Esophagus muscularis mucosa (tissue), 4 donors: Measurements from ENCODE around the gene MYO10. TPM values are rescaled to one million over a fixed set of nuclear protein-coding genes. Genes with fewer than 3 reads are reported as not detected.
A peak's percentile ranks its signal among the peaks of the same experiment; 100 is the strongest.

ENCODE experiments used
- DNase-seq: peaks from one replicate; pipeline ENCODE4 v3.0.0-alpha.2; 2017; ENCODE audit errors: extremely low spot score
- H3K27ac ChIP-seq, 4 donors: fragments of 200-600 bp; sonication (generic); replicated peaks in 1 of 4; 1 replicate in 3 of 4; 2 replicates in 1 of 4; pipeline ENCODE4 v1.5.1; 2016 to 2019; ENCODE audit warnings: mild to moderate bottlenecking in 1 of 4
- H3K27me3 ChIP-seq, 4 donors: fragments of 200-600 bp; sonication (generic); one replicate each; pipeline versions ENCODE4 v1.5.1 to v1.6.0; 2016 to 2019
- H3K36me3 ChIP-seq, 4 donors: fragments of 200-600 bp; sonication (generic); one replicate each; pipeline ENCODE4 v1.5.1; 2016 to 2019
- H3K4me1 ChIP-seq, 4 donors: fragments of 200-600 bp; sonication (generic); one replicate each; pipeline ENCODE4 v1.5.1; 2016 to 2019
- H3K4me3 ChIP-seq, 4 donors: fragments of 200-600 bp; sonication (generic); 1 replicate in 2 of 4; 2 replicates in 2 of 4; pipeline ENCODE4 v1.5.1; 2016 to 2019; ENCODE audit warnings: mild to moderate bottlenecking in 4 of 4, moderate library complexity in 1 of 4
- H3K9me3 ChIP-seq, 4 donors: fragments of 200-600 bp; sonication (generic); 1 replicate in 3 of 4; 2 replicates in 1 of 4; pipeline ENCODE4 v1.5.1; 2016 to 2019
- CTCF ChIP-seq, 3 experiments: fragments of 200-600 bp in 2 of 3; fragments of 450-650 bp in 1 of 3; sonication (generic) in 2 of 3; IDR thresholded peaks; one replicate each; pipeline ENCODE4 v1.5.1; 2017 to 2019; ENCODE audit warnings: antibody characterized with exemption in 3 of 3, mild to moderate bottlenecking in 2 of 3, moderate library complexity in 1 of 3
- EP300 ChIP-seq: sonication (generic); formaldehyde crosslinking; IDR thresholded peaks from one replicate; pipeline ENCODE4 v1.6.1; 2017; ENCODE audit warnings: antibody characterized with exemption
- POLR2A ChIP-seq: fragments of 450-650 bp; IDR thresholded peaks from one replicate; pipeline ENCODE4 v1.6.1; 2017; ENCODE audit warnings: antibody characterized with exemption, moderate library complexity, mild to moderate bottlenecking, low read depth
- POLR2AphosphoS5 ChIP-seq, 2 donors: sonication (generic); formaldehyde crosslinking; IDR thresholded peaks; one replicate each; pipeline ENCODE4 v1.6.1; 2017; ENCODE audit warnings: antibody characterized with exemption in 2 of 2
- WGBS: methylation state at CpG from one replicate; pipeline ENCODE4 v1.1.5; 2018; 5-methylcytosine and 5-hydroxymethylcytosine counted together
- intact Hi-C: fragments of 100-400 bp; cut with DNase I; formaldehyde crosslinking; loops from one replicate; pipeline ENCODE4 v1.15.1; 2023
- total RNA-seq, 4 donors: library from RNA; depleted of rRNA; stranded (reverse); fragments of >200 nt; gene quantifications; one replicate each; pipeline versions ENCODE4 v1.1.0 to v1.2.1, GENCODE V29; 2016

MYO10 gene
- total RNA-seq, 4 donors from 2014 or later = 7.1 to 9.3 (median 7.8) TPM

- no peaks in the 10 kb centered on the region for H3K9me3 ChIP-seq
- no peak for DNase-seq
- intact Hi-C loops = no loop called here
- WGBS = 90% methylated on average over 8 of the region's 8 CpGs
- no peaks in the 10 kb centered on the region for H3K27me3 ChIP-seq
- H3K4me1 ChIP-seq = peaks cover 0 to 10% (median 0%) of the 10 kb centered on the region in 4 donors
- no peaks in the 10 kb centered on the region for H3K36me3 ChIP-seq
- H3K4me3 ChIP-seq = no peak overlapping the region
- H3K27ac ChIP-seq = no peak overlapping the region
- no peak for TF ChIP-seq CTCF (IDR thresholded peaks at IDR 0.05)
- no peak for TF ChIP-seq EP300
- no peak for TF ChIP-seq POLR2AphosphoS5 (IDR thresholded peaks at IDR 0.05)
- no peak for TF ChIP-seq POLR2A
Measured at GRCh38 chr5:16886793-16887345, 49.2 kb downstream of the MYO10 start.

- no peaks in the 10 kb centered on the region for H3K9me3 ChIP-seq
- no peak for TF ChIP-seq EP300
- peak in 1 of 2 donors; percentile 14 for TF ChIP-seq POLR2AphosphoS5 (IDR thresholded peaks at IDR 0.05)
- TF ChIP-seq POLR2A = no peak
- no peak overlapping the region for H3K4me3 ChIP-seq
- H3K4me1 ChIP-seq = peaks cover 0 to 10% (median 0%) of the 10 kb centered on the region in 4 donors
- no peak for DNase-seq
- no peaks in the 10 kb centered on the region for H3K27me3 ChIP-seq
- intact Hi-C loops = no loop called here
- no peaks in the 10 kb centered on the region for H3K36me3 ChIP-seq
- WGBS = 80% methylated on average over 7 of the region's 7 CpGs
- H3K27ac ChIP-seq = no peak overlapping the region
Measured at GRCh38 chr5:16886366-16886736, 49.7 kb downstream of the MYO10 start.

- H3K27ac ChIP-seq = peak overlapping the region in 2 of 4 donors; percentile 4 to 38
- WGBS = 88% methylated on average over 12 of the region's 13 CpGs
- H3K27me3 ChIP-seq = no peaks in the 10 kb centered on the region
- TF ChIP-seq POLR2A (no peak), EP300 (no peak), CTCF (IDR thresholded peaks at IDR 0.05) (no peak), POLR2AphosphoS5 (IDR thresholded peaks at IDR 0.05) (no peak)
- H3K36me3 ChIP-seq = no peaks in the 10 kb centered on the region
- H3K4me3 ChIP-seq = no peak overlapping the region
- no peak for DNase-seq
- intact Hi-C loops = no loop called here
- H3K4me1 ChIP-seq = peaks cover 0 to 10% (median 0%) of the 10 kb centered on the region in 4 donors
- no peaks in the 10 kb centered on the region for H3K9me3 ChIP-seq
Measured at GRCh38 chr5:16885635-16886365, 50.3 kb downstream of the MYO10 start.

- intact Hi-C loops = no loop called here
- no peak for TF ChIP-seq POLR2A
- no peak for TF ChIP-seq EP300
- no peak for TF ChIP-seq POLR2AphosphoS5 (IDR thresholded peaks at IDR 0.05)
- no peak for TF ChIP-seq CTCF (IDR thresholded peaks at IDR 0.05)
- 78% methylated on average over 4 of the region's 4 CpGs for WGBS
Measured at GRCh38 chr5:16884595-16884994, 51.5 kb downstream of the MYO10 start.

GRCh38 chr5:16883806-16884205, 52.3 kb downstream of the MYO10 start:
- TF ChIP-seq EP300 (no peak), POLR2AphosphoS5 (IDR thresholded peaks at IDR 0.05) (no peak), POLR2A (no peak), CTCF (IDR thresholded peaks at IDR 0.05) (no peak)
- 84% methylated on average over 6 of the region's 6 CpGs for WGBS

More at GRCh38 chr5:16884595-16884994, 51.5 kb downstream of the MYO10 start:
- Histone ChIP-seq H3K4me1 (peaks cover 0 to 10% (median 0%) of the 10 kb centered on the region in 4 donors), H3K27me3 (no peaks in the 10 kb centered on the region), H3K4me3 (no peak overlapping the region), H3K9me3 (no peaks in the 10 kb centered on the region), H3K27ac (no peak overlapping the region), H3K36me3 (no peaks in the 10 kb centered on the region)
- DNase-seq = no peak

More at GRCh38 chr5:16883806-16884205, 52.3 kb downstream of the MYO10 start:
- H3K4me1 ChIP-seq = peaks cover 0 to 10% (median 0%) of the 10 kb centered on the region in 4 donors
- H3K36me3 ChIP-seq = no peaks in the 10 kb centered on the region
- no peak overlapping the region for H3K4me3 ChIP-seq
- H3K27me3 ChIP-seq = no peaks in the 10 kb centered on the region
- no peak overlapping the region for H3K27ac ChIP-seq
- intact Hi-C loops = no loop called here
- DNase-seq = no peak
- no peaks in the 10 kb centered on the region for H3K9me3 ChIP-seq
